ENCODE data around the gene ADSS1.

DNA sequence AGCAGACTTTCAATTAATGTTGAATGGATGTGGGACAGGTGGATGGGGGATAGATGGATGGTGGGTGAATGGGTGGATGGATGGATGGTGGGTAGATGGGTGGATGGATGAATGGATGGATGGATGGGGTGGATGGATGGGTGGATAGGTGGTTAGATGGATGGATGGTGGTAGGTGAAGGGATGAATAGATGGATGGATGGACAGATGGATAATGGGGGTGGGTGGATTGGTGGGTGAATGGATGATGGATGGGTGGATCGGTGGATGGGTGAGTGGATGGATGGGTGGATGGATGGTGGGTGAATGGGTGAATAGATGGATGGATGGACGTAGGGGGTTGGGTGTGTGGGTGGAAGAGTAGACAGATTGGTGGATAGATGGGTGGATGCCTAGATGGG is 48.6 kb upstream of the ADSS1 start:
- TF ChIP-seq, protein P1, sequence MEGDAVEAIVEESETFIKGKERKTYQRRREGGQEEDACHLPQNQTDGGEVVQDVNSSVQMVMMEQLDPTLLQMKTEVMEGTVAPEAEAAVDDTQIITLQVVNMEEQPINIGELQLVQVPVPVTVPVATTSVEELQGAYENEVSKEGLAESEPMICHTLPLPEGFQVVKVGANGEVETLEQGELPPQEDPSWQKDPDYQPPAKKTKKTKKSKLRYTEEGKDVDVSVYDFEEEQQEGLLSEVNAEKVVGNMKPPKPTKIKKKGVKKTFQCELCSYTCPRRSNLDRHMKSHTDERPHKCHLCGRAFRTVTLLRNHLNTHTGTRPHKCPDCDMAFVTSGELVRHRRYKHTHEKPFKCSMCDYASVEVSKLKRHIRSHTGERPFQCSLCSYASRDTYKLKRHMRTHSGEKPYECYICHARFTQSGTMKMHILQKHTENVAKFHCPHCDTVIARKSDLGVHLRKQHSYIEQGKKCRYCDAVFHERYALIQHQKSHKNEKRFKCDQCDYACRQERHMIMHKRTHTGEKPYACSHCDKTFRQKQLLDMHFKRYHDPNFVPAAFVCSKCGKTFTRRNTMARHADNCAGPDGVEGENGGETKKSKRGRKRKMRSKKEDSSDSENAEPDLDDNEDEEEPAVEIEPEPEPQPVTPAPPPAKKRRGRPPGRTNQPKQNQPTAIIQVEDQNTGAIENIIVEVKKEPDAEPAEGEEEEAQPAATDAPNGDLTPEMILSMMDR (IDR thresholded peaks at IDR 0.05): no peak
- no peak for TF ChIP-seq POLR2A (IDR thresholded peaks at IDR 0.05)
